Measurements from ENCODE around the gene MEGF11. TPM values are rescaled to one million over a fixed set of nuclear protein-coding genes. Genes with fewer than 3 reads are reported as not detected.
"Not testable (repeated sequence)": the region's sequence is repeated elsewhere in the genome, so short reads cannot be mapped to it uniquely, and the experiment has no call there.

Gene MEGF11
- total RNA-seq, 1 donor from 2014 or later = 0.60 TPM

- Mint-ChIP-seq H3K27ac (no peak overlapping the region), H3K9me3 (ENCODE audit: low read depth) (peaks cover 4% of the 10 kb centered on the region), H3K4me3 (ENCODE audit: low read depth) (no peak overlapping the region), H3K4me1 (ENCODE audit: low read depth) (no peaks in the 10 kb centered on the region), H3K27me3 (peaks cover 10% of the 10 kb centered on the region), H3K36me3 (ENCODE audit: insufficient read depth) (no peaks in the 10 kb centered on the region)
- no peak for DNase-seq (ENCODE audit: low spot score, unreplicated experiment)
- TF ChIP-seq CTCF (IDR thresholded peaks at IDR 0.05; ENCODE audit: unreplicated experiment) = no peak
These were observed 21.8 kb upstream of the MEGF11 start for GRCh38 chr15:66275352-66275751.

GRCh38 chr15:66270932-66271331 is 17.4 kb upstream of the MEGF11 start:
- TF ChIP-seq CTCF (IDR thresholded peaks at IDR 0.05; ENCODE audit: unreplicated experiment) = no peak
- Mint-ChIP-seq H3K27me3 (peaks cover 10% of the 10 kb centered on the region), H3K4me3 (ENCODE audit: low read depth) (no peak overlapping the region), H3K36me3 (ENCODE audit: insufficient read depth) (no peaks in the 10 kb centered on the region), H3K4me1 (ENCODE audit: low read depth) (peaks cover 3% of the 10 kb centered on the region), H3K9me3 (ENCODE audit: low read depth) (peaks cover 4% of the 10 kb centered on the region), H3K27ac (no peak overlapping the region)
- DNase-seq (ENCODE audit: low spot score, unreplicated experiment) = no peak

GRCh38 chr15:66269326-66270090 is 16.0 kb upstream of the MEGF11 start:
- peaks cover 3% of the 10 kb centered on the region for H3K4me1 Mint-ChIP-seq (ENCODE audit: low read depth)
- H3K9me3 Mint-ChIP-seq (ENCODE audit: low read depth) = no peaks in the 10 kb centered on the region
- no peak for TF ChIP-seq CTCF (IDR thresholded peaks at IDR 0.05; ENCODE audit: unreplicated experiment)
- peaks cover 10% of the 10 kb centered on the region for H3K27me3 Mint-ChIP-seq
- no peak overlapping the region for H3K4me3 Mint-ChIP-seq (ENCODE audit: low read depth)
- no peak for DNase-seq (ENCODE audit: low spot score, unreplicated experiment)
- H3K27ac Mint-ChIP-seq = no peak overlapping the region
- H3K36me3 Mint-ChIP-seq (ENCODE audit: insufficient read depth) = no peaks in the 10 kb centered on the region

- H3K9me3 Mint-ChIP-seq (ENCODE audit: low read depth) = peaks cover 11% of the 10 kb centered on the region
- H3K36me3 Mint-ChIP-seq (ENCODE audit: insufficient read depth) = peaks cover 4% of the 10 kb centered on the region
- H3K4me3 Mint-ChIP-seq (ENCODE audit: low read depth) = no peak overlapping the region
- peaks cover 3% of the 10 kb centered on the region for H3K4me1 Mint-ChIP-seq (ENCODE audit: low read depth)
- no peak overlapping the region for H3K27ac Mint-ChIP-seq
- H3K27me3 Mint-ChIP-seq = peaks cover 25% of the 10 kb centered on the region
- TF ChIP-seq CTCF (IDR thresholded peaks at IDR 0.05; ENCODE audit: unreplicated experiment) = no peak
- DNase-seq (ENCODE audit: low spot score, unreplicated experiment) = no peak
These were observed 11.4 kb upstream of the MEGF11 start for GRCh38 chr15:66264859-66265513.

- H3K4me1 Mint-ChIP-seq (ENCODE audit: low read depth); H3K4me3 Mint-ChIP-seq (ENCODE audit: low read depth); H3K27ac Mint-ChIP-seq; H3K36me3 Mint-ChIP-seq (ENCODE audit: insufficient read depth); DNase-seq (ENCODE audit: low spot score, unreplicated experiment): not testable (repeated sequence)
- H3K9me3 Mint-ChIP-seq (ENCODE audit: low read depth) = peaks cover 11% of the 10 kb centered on the region
- H3K27me3 Mint-ChIP-seq = peaks cover 32% of the 10 kb centered on the region
These were observed 9.3 kb upstream of the MEGF11 start for GRCh38 chr15:66262837-66263236.
